GM19324 (cell line): ENCODE data around the gene SETD1A.

Source experiments
- ATAC-seq: cut with Tn5 transposase; IDR thresholded peaks from one replicate; pipeline ENCODE4 v1.9.1; 2021; ENCODE audit warnings: mild to moderate bottlenecking, moderate library complexity; ENCODE audit not compliant: unreplicated experiment, low FRiP score

SETD1A gene

GRCh38 chr16:30957456-30958174, at the start of gene SETD1A:
SETD1A (plus strand) TSS chr16:30957754; CDS start chr16:30958732, 978 bp downstream.
- ATAC-seq = peak; percentile 80

- ATAC-seq = no peak
Measured at GRCh38 chr16:30910427-30911029, 47.0 kb upstream of the SETD1A start.

GRCh38 chr16:30912794-30913412, 44.7 kb upstream of the SETD1A start:
- ATAC-seq = no peak

GRCh38 chr16:30914830-30915229, 42.7 kb upstream of the SETD1A start:
- no peak for ATAC-seq

- ATAC-seq = no peak
Measured at GRCh38 chr16:30918614-30919013, 38.9 kb upstream of the SETD1A start.

- ATAC-seq = no peak
Measured at GRCh38 chr16:30920891-30921290, 36.7 kb upstream of the SETD1A start.

- no peak for ATAC-seq
Measured at GRCh38 chr16:30921459-30921747, 36.2 kb upstream of the SETD1A start.

- ATAC-seq = no peak
Measured at GRCh38 chr16:30921748-30922419, 35.7 kb upstream of the SETD1A start.

GRCh38 chr16:30922420-30922959, 35.1 kb upstream of the SETD1A start:
- peak; percentile 79 for ATAC-seq

GRCh38 chr16:30922960-30923535, 34.5 kb upstream of the SETD1A start:
- ATAC-seq = peak; percentile 69

- ATAC-seq = no peak
Measured at GRCh38 chr16:30923554-30924075, 33.9 kb upstream of the SETD1A start, which contains the start of gene FBXL19. FBXL19 (plus strand) TSS chr16:30923572; CDS start chr16:30925755, 2,183 bp downstream.

GRCh38 chr16:30924076-30924912, 33.3 kb upstream of the SETD1A start:
- ATAC-seq = no peak

GRCh38 chr16:30924913-30925631, 32.5 kb upstream of the SETD1A start:
- ATAC-seq = no peak

- no peak for ATAC-seq
Measured at GRCh38 chr16:30925632-30925987, 31.9 kb upstream of the SETD1A start.

- no peak for ATAC-seq
Measured at GRCh38 chr16:30925995-30926811, 31.4 kb upstream of the SETD1A start.

- no peak for ATAC-seq
Measured at GRCh38 chr16:30926937-30927788, 30.4 kb upstream of the SETD1A start.

- no peak for ATAC-seq
Measured at GRCh38 chr16:30927789-30928378, 29.7 kb upstream of the SETD1A start.
